Stimulated activated naive CD8-positive, alpha-beta T cell treated with anti-CD3 and anti-CD28 coated beads, Interleukin-15, Interleukin-2, amounts not matched to agents 100 ng/mL and 50 ng/mL, for 24 hours (primary cell): ENCODE measurements around the gene PDE4D.
"Not testable (repeated sequence)": the region's sequence is repeated elsewhere in the genome, so short reads cannot be mapped to it uniquely, and the experiment has no call there.

Source experiments
- H3K27ac Mint-ChIP-seq: one replicate; pipeline ENCODE4 v1.8.0; 2021; ENCODE audit warnings: mild to moderate bottlenecking, mixed read lengths
- H3K27me3 Mint-ChIP-seq: one replicate; pipeline ENCODE4 v1.8.0; 2021; ENCODE audit warnings: mixed read lengths
- H3K36me3 Mint-ChIP-seq: one replicate; pipeline ENCODE4 v1.8.0; 2021; ENCODE audit warnings: low read depth, mixed read lengths
- H3K4me1 Mint-ChIP-seq: one replicate; pipeline ENCODE4 v1.8.0; 2021; ENCODE audit warnings: low read depth, mixed read lengths
- H3K4me3 Mint-ChIP-seq: one replicate; pipeline ENCODE4 v1.8.0; 2021; ENCODE audit warnings: mild to moderate bottlenecking, mixed read lengths
- H3K9me3 Mint-ChIP-seq: one replicate; pipeline ENCODE4 v1.8.0; 2021; ENCODE audit warnings: mixed read lengths

The PDE4D gene

GRCh38 chr5:59759600-59760351 lies 133.8 kb downstream of the PDE4D start:
- peaks cover 15% of the 10 kb centered on the region for H3K4me1 Mint-ChIP-seq
- H3K27ac Mint-ChIP-seq = no peak overlapping the region
- no peaks in the 10 kb centered on the region for H3K36me3 Mint-ChIP-seq
- peaks cover 6% of the 10 kb centered on the region for H3K27me3 Mint-ChIP-seq
- no peaks in the 10 kb centered on the region for H3K9me3 Mint-ChIP-seq
- no peak overlapping the region for H3K4me3 Mint-ChIP-seq

- H3K4me3 Mint-ChIP-seq = no peak overlapping the region
- no peak overlapping the region for H3K27ac Mint-ChIP-seq
- no peaks in the 10 kb centered on the region for H3K9me3 Mint-ChIP-seq
- no peaks in the 10 kb centered on the region for H3K36me3 Mint-ChIP-seq
- H3K27me3 Mint-ChIP-seq = peaks cover under 1% of the 10 kb centered on the region
- peaks cover 7% of the 10 kb centered on the region for H3K4me1 Mint-ChIP-seq
Measured at GRCh38 chr5:59758566-59758965, 135.0 kb downstream of the PDE4D start.

GRCh38 chr5:59757442-59757841 lies 136.1 kb downstream of the PDE4D start:
- no peak overlapping the region for H3K4me3 Mint-ChIP-seq
- no peak overlapping the region for H3K27ac Mint-ChIP-seq
- H3K27me3 Mint-ChIP-seq = no peaks in the 10 kb centered on the region
- H3K36me3 Mint-ChIP-seq = no peaks in the 10 kb centered on the region
- no peaks in the 10 kb centered on the region for H3K9me3 Mint-ChIP-seq
- peaks cover 6% of the 10 kb centered on the region for H3K4me1 Mint-ChIP-seq

- H3K27me3 Mint-ChIP-seq = no peaks in the 10 kb centered on the region
- H3K36me3 Mint-ChIP-seq = no peaks in the 10 kb centered on the region
- peaks cover 6% of the 10 kb centered on the region for H3K4me1 Mint-ChIP-seq
- H3K4me3 Mint-ChIP-seq = no peak overlapping the region
- H3K9me3 Mint-ChIP-seq = no peaks in the 10 kb centered on the region
- no peak overlapping the region for H3K27ac Mint-ChIP-seq
Measured at GRCh38 chr5:59756373-59757035, 137.0 kb downstream of the PDE4D start.

GRCh38 chr5:59755476-59755875 lies 138.1 kb downstream of the PDE4D start:
- H3K27ac Mint-ChIP-seq = no peak overlapping the region
- H3K4me1 Mint-ChIP-seq = peaks cover 6% of the 10 kb centered on the region
- no peaks in the 10 kb centered on the region for H3K9me3 Mint-ChIP-seq
- no peaks in the 10 kb centered on the region for H3K36me3 Mint-ChIP-seq
- no peaks in the 10 kb centered on the region for H3K27me3 Mint-ChIP-seq
- H3K4me3 Mint-ChIP-seq = no peak overlapping the region

GRCh38 chr5:59753599-59753998 lies 139.9 kb downstream of the PDE4D start:
- Mint-ChIP-seq H3K27ac (no peak overlapping the region), H3K36me3 (no peaks in the 10 kb centered on the region), H3K4me1 (no peaks in the 10 kb centered on the region), H3K27me3 (no peaks in the 10 kb centered on the region), H3K9me3 (no peaks in the 10 kb centered on the region), H3K4me3 (no peak overlapping the region)

- no peak overlapping the region for H3K27ac Mint-ChIP-seq
- no peak overlapping the region for H3K4me3 Mint-ChIP-seq
- no peaks in the 10 kb centered on the region for H3K27me3 Mint-ChIP-seq
- H3K4me1 Mint-ChIP-seq = no peaks in the 10 kb centered on the region
- H3K36me3 Mint-ChIP-seq = no peaks in the 10 kb centered on the region
- H3K9me3 Mint-ChIP-seq = no peaks in the 10 kb centered on the region
Measured at GRCh38 chr5:59749782-59750520, 143.6 kb downstream of the PDE4D start.

- H3K9me3 Mint-ChIP-seq, H3K36me3 Mint-ChIP-seq, H3K4me3 Mint-ChIP-seq, H3K27me3 Mint-ChIP-seq, H3K4me1 Mint-ChIP-seq, H3K27ac Mint-ChIP-seq: not testable (repeated sequence)
Measured at GRCh38 chr5:59748036-59748663, 145.4 kb downstream of the PDE4D start.

GRCh38 chr5:59746241-59746765 lies 147.2 kb downstream of the PDE4D start:
- no peaks in the 10 kb centered on the region for H3K27me3 Mint-ChIP-seq
- H3K4me3 Mint-ChIP-seq = no peak overlapping the region
- H3K36me3 Mint-ChIP-seq = no peaks in the 10 kb centered on the region
- H3K4me1 Mint-ChIP-seq = no peaks in the 10 kb centered on the region
- H3K9me3 Mint-ChIP-seq = no peaks in the 10 kb centered on the region
- no peak overlapping the region for H3K27ac Mint-ChIP-seq

GRCh38 chr5:59745415-59745863 lies 148.1 kb downstream of the PDE4D start:
- Mint-ChIP-seq H3K36me3 (no peaks in the 10 kb centered on the region), H3K27me3 (peaks cover 2% of the 10 kb centered on the region), H3K27ac (no peak overlapping the region), H3K4me1 (no peaks in the 10 kb centered on the region), H3K9me3 (no peaks in the 10 kb centered on the region), H3K4me3 (no peak overlapping the region)

- Mint-ChIP-seq H3K27me3 (peaks cover 2% of the 10 kb centered on the region), H3K4me3 (no peak overlapping the region), H3K9me3 (no peaks in the 10 kb centered on the region), H3K27ac (no peak overlapping the region), H3K4me1 (no peaks in the 10 kb centered on the region), H3K36me3 (no peaks in the 10 kb centered on the region)
Measured at GRCh38 chr5:59744531-59744992, 149.0 kb downstream of the PDE4D start.

- H3K36me3 Mint-ChIP-seq = no peaks in the 10 kb centered on the region
Measured at GRCh38 chr5:59741599-59741998, 151.9 kb downstream of the PDE4D start.

GRCh38 chr5:59738024-59738423 lies 155.5 kb downstream of the PDE4D start:
- Mint-ChIP-seq H3K4me3 (no peak overlapping the region), H3K27ac (no peak overlapping the region), H3K9me3 (no peaks in the 10 kb centered on the region), H3K36me3 (no peaks in the 10 kb centered on the region), H3K27me3 (peaks cover 5% of the 10 kb centered on the region), H3K4me1 (no peaks in the 10 kb centered on the region)

More at GRCh38 chr5:59741599-59741998, 151.9 kb downstream of the PDE4D start:
- Mint-ChIP-seq H3K27me3 (peaks cover 2% of the 10 kb centered on the region), H3K4me3 (no peak overlapping the region), H3K4me1 (no peaks in the 10 kb centered on the region), H3K27ac (no peak overlapping the region), H3K9me3 (no peaks in the 10 kb centered on the region)

- peaks cover 5% of the 10 kb centered on the region for H3K27me3 Mint-ChIP-seq
Measured at GRCh38 chr5:59732806-59733205, 160.7 kb downstream of the PDE4D start.

More at GRCh38 chr5:59732806-59733205, 160.7 kb downstream of the PDE4D start:
- no peaks in the 10 kb centered on the region for H3K36me3 Mint-ChIP-seq
- no peak overlapping the region for H3K4me3 Mint-ChIP-seq
- H3K9me3 Mint-ChIP-seq = no peaks in the 10 kb centered on the region
- no peak overlapping the region for H3K27ac Mint-ChIP-seq
- no peaks in the 10 kb centered on the region for H3K4me1 Mint-ChIP-seq
